H9 (cell line): ENCODE results near the gene NECAP2. TPM values are rescaled to one million over a fixed set of nuclear protein-coding genes. Genes with fewer than 3 reads are reported as not detected.

Source experiments
- DNase-seq: peaks from one replicate; pipeline ENCODE4 v3.0.0-alpha.2; 2017
- H2AFZ ChIP-seq: one replicate; pipeline ENCODE4 v1.6.1; 2013; ENCODE audit warnings: mild to moderate bottlenecking, low read length, control low read depth, moderate library complexity
- H2AK5ac ChIP-seq: 2 replicates; pipeline ENCODE4 v1.6.1; 2013; ENCODE audit warnings: low read length, control low read depth, mixed read lengths; ENCODE audit not compliant: insufficient read length
- H2BK120ac ChIP-seq: one replicate; pipeline ENCODE4 v1.6.1; 2013; ENCODE audit warnings: low read depth, mild to moderate bottlenecking, low read length, control low read depth, inconsistent platforms; ENCODE audit not compliant: poor library complexity, severe bottlenecking
- H2BK12ac ChIP-seq: 2 replicates; pipeline ENCODE4 v1.6.1; 2013; ENCODE audit warnings: low read length, control low read depth, mixed read lengths, low read depth; ENCODE audit not compliant: insufficient read length
- H2BK15ac ChIP-seq: 2 replicates; pipeline ENCODE4 v1.6.1; 2013; ENCODE audit warnings: low read depth, low read length, control low read depth
- H2BK20ac ChIP-seq: one replicate; pipeline ENCODE4 v1.6.1; 2013; ENCODE audit warnings: low read depth, mild to moderate bottlenecking, low read length, control low read depth, inconsistent platforms; ENCODE audit not compliant: poor library complexity, severe bottlenecking
- H2BK5ac ChIP-seq: 2 replicates; pipeline ENCODE4 v1.6.1; 2013; ENCODE audit warnings: low read length, control low read depth, mixed read lengths; ENCODE audit not compliant: insufficient read length
- H3K14ac ChIP-seq: 2 replicates; pipeline ENCODE4 v1.6.1; 2013; ENCODE audit warnings: low read length, control low read depth; ENCODE audit not compliant: insufficient read depth
- H3K18ac ChIP-seq: 2 replicates; pipeline ENCODE4 v1.6.1; 2013; ENCODE audit warnings: low read depth, mild to moderate bottlenecking, mixed read lengths, low read length, control low read depth; ENCODE audit not compliant: insufficient read length
- H3K23ac ChIP-seq: 2 replicates; pipeline ENCODE4 v1.6.1; 2013; ENCODE audit warnings: low read length, control low read depth, mixed read lengths, low read depth; ENCODE audit not compliant: insufficient read length
- H3K23me2 ChIP-seq: 2 replicates; pipeline ENCODE4 v1.6.1; 2013; ENCODE audit warnings: low read depth, mild to moderate bottlenecking, mixed read lengths, low read length, control low read depth; ENCODE audit not compliant: insufficient read length, poor library complexity, severe bottlenecking
- H3K27ac ChIP-seq: 2 replicates; pipeline ENCODE4 v1.5.1; 2013; ENCODE audit warnings: low read length, control low read depth, mixed read lengths, low read depth; ENCODE audit not compliant: insufficient read length
- H3K27me3 ChIP-seq: 2 replicates; pipeline ENCODE4 v1.6.1; 2013; ENCODE audit warnings: low read length, control low read depth, inconsistent platforms; ENCODE audit not compliant: insufficient read depth
- H3K4ac ChIP-seq: 2 replicates; pipeline ENCODE4 v1.6.1; 2013; ENCODE audit warnings: low read depth, mild to moderate bottlenecking, control low read depth, inconsistent platforms, low read length, moderate library complexity
- H3K4me1 ChIP-seq: 2 replicates; pipeline ENCODE4 v1.6.1; 2013; ENCODE audit warnings: low read length, control low read depth, inconsistent platforms; ENCODE audit not compliant: insufficient read depth
- H3K4me2 ChIP-seq: 2 replicates; pipeline ENCODE4 v1.6.1; 2013; ENCODE audit warnings: low read length, control low read depth, mixed read lengths; ENCODE audit not compliant: insufficient read length, insufficient read depth
- H3K56ac ChIP-seq: 2 replicates; pipeline ENCODE4 v1.6.1; 2013; ENCODE audit warnings: low read depth, mild to moderate bottlenecking, mixed read lengths, low read length, control low read depth; ENCODE audit not compliant: insufficient read length
- H3K79me1 ChIP-seq: 2 replicates; pipeline ENCODE4 v1.6.1; 2013; ENCODE audit warnings: low read depth, mild to moderate bottlenecking, moderate library complexity, low read length, control low read depth, inconsistent platforms; ENCODE audit not compliant: insufficient read depth, poor library complexity, severe bottlenecking
- H3K79me2 ChIP-seq: 2 replicates; pipeline ENCODE4 v1.6.1; 2013; ENCODE audit warnings: low read length, control low read depth, inconsistent platforms; ENCODE audit not compliant: insufficient read depth
- H3K9ac ChIP-seq: 2 replicates; pipeline ENCODE4 v1.6.1; 2013; ENCODE audit warnings: low read length, control low read depth, mixed read lengths; ENCODE audit not compliant: insufficient read length; ENCODE audit errors: extremely low read depth
- H3K9me3 ChIP-seq: one replicate; pipeline ENCODE4 v1.6.1; 2013; ENCODE audit warnings: low read depth, low read length, inconsistent platforms; ENCODE audit not compliant: control insufficient read depth
- H3T11ph ChIP-seq: one replicate; pipeline ENCODE4 v1.6.1; 2013; ENCODE audit warnings: mild to moderate bottlenecking, low read length, control low read depth, inconsistent platforms
- H4K20me1 ChIP-seq: one replicate; pipeline ENCODE4 v1.6.1; 2013; ENCODE audit not compliant: control insufficient read depth, insufficient read length, insufficient read depth
- H4K5ac ChIP-seq: 2 replicates; pipeline ENCODE4 v1.6.1; 2013; ENCODE audit warnings: low read depth, mild to moderate bottlenecking, mixed read lengths, low read length, control low read depth; ENCODE audit not compliant: insufficient read length
- H4K8ac ChIP-seq: replicated peaks from 2 replicates; pipeline ENCODE4 v1.6.1; 2013; ENCODE audit warnings: low read length, control low read depth, mixed read lengths, low read depth; ENCODE audit not compliant: insufficient read length
- H4K91ac ChIP-seq: 2 replicates; pipeline ENCODE4 v1.6.1; 2013; ENCODE audit warnings: low read depth, mild to moderate bottlenecking, moderate library complexity, mixed read lengths, low read length, control low read depth; ENCODE audit not compliant: insufficient read length
- H3K27ac Mint-ChIP-seq, 3 experiments: 2 replicates in 2 of 3; 3 replicates in 1 of 3; pipeline ENCODE4 v1.8.0; 2020 to 2021; ENCODE audit warnings: mixed read lengths in 3 of 3, mild to moderate bottlenecking in 1 of 3, moderate library complexity in 1 of 3
- H3K27me3 Mint-ChIP-seq: 2 replicates; pipeline ENCODE4 v1.8.0; 2021; ENCODE audit warnings: low read depth, mild to moderate bottlenecking, moderate library complexity, mixed read lengths
- H3K36me3 Mint-ChIP-seq, 3 experiments: 2 replicates in 2 of 3; 3 replicates in 1 of 3; pipeline ENCODE4 v1.8.0; 2020 to 2021; ENCODE audit warnings: low read depth in 3 of 3, mixed read lengths in 3 of 3; ENCODE audit not compliant: insufficient read depth in 1 of 3
- H3K4me1 Mint-ChIP-seq, 2 experiments: 2 replicates each; pipeline ENCODE4 v1.8.0; 2020; ENCODE audit warnings: mixed read lengths in 2 of 2
- H3K4me3 Mint-ChIP-seq, 2 experiments: 2 replicates in 1 of 2; 3 replicates in 1 of 2; pipeline ENCODE4 v1.8.0; 2020 to 2021; ENCODE audit warnings: mild to moderate bottlenecking in 2 of 2, mixed read lengths in 2 of 2, moderate library complexity in 1 of 2
- H3K9me3 Mint-ChIP-seq, 2 experiments: 2 replicates in 1 of 2; 3 replicates in 1 of 2; pipeline ENCODE4 v1.8.0; 2020; ENCODE audit warnings: mild to moderate bottlenecking in 2 of 2, mixed read lengths in 2 of 2, moderate library complexity in 1 of 2
- WGBS: extraction: QIAGEN DNeasy Blood & Tissue Kit; methylation state at CpG from one replicate; pipeline ENCODE4 v1.1.7; 2013; ENCODE audit warnings: missing lambda C conversion rate, low lambda C conversion rate, mixed read lengths; ENCODE audit not compliant: insufficient read length; ENCODE audit errors: extremely low coverage; 5-methylcytosine and 5-hydroxymethylcytosine counted together
- total RNA-seq: library from RNA; stranded (reverse); gene quantifications from 2 replicates; pipeline ENCODE4 v1.2.1, GENCODE V29; 2021
- TF ChIP-seq, protein P1 (sequence below): fragments of 200-600 bp; sonication (generic); conservative IDR thresholded peaks from 3 replicates; pipeline ENCODE4 v1.8.0; 2021; ENCODE audit warnings: antibody characterized with exemption, mild to moderate bottlenecking

Gene NECAP2
- total RNA-seq, 1 experiment from 2014 or later: 33.2 TPM

DNA sequence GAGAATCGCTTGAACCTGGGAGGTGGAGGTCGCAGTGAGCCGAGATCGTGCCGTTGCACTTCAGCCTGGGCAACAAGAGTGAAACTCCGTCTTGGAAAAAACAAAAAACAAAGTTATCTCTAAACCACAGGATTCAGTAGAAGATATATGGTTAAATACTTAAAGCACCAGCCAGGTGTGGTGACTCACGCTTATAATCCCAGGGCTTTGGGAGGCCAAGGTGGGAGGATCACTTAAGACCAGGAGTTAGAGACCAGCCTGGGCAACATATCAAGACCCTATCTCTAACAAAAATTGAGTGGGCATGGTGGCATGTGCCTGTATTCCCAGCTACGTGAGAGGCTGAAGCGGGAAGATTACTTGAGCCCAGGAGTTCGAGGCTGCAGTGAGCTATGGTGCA, 5.6 kb downstream of the NECAP2 start:
- Histone ChIP-seq H3K9ac (no peak overlapping the region), H3K27me3 (no peaks in the 10 kb centered on the region), H4K91ac (no peak overlapping the region), H3K4ac (no peak overlapping the region), H2AK5ac (no peak overlapping the region), H2AFZ (no peak overlapping the region), H3K4me2 (no peak overlapping the region), H3K4me1 (no peaks in the 10 kb centered on the region), H3T11ph (no peak overlapping the region), H4K8ac (no peak overlapping the region), H2BK12ac (no peak overlapping the region), H3K56ac (no peak overlapping the region), H4K5ac (no peak overlapping the region), H3K14ac (no peak overlapping the region), H2BK20ac (no peak overlapping the region), H3K18ac (no peak overlapping the region), H3K23ac (no peak overlapping the region), H3K23me2 (peaks cover 5% of the 10 kb centered on the region), H2BK15ac (no peak overlapping the region), H3K9me3 (no peaks in the 10 kb centered on the region), H3K79me1 (no peaks in the 10 kb centered on the region), H4K20me1 (no peaks in the 10 kb centered on the region), H3K27ac (no peak overlapping the region), H3K79me2 (peaks cover 2% of the 10 kb centered on the region), H2BK5ac (no peak overlapping the region), H2BK120ac (no peak overlapping the region)
- H3K4me3 Mint-ChIP-seq: no peak overlapping the region
- H3K4me1 Mint-ChIP-seq: peaks cover 5 to 6% of the 10 kb centered on the region in 2 experiments
- WGBS: no CpG with 5 or more reads among the region's 10 CpGs
- H3K27ac Mint-ChIP-seq: no peak overlapping the region
- peaks cover 9 to 58% (median 55%) of the 10 kb centered on the region in 3 experiments; a peak in 6 of 7 replicates for H3K36me3 Mint-ChIP-seq
- peaks cover 5% of the 10 kb centered on the region for H3K27me3 Mint-ChIP-seq
- H3K9me3 Mint-ChIP-seq: no peaks in the 10 kb centered on the region
- DNase-seq: no peak
- TF ChIP-seq, protein P1, sequence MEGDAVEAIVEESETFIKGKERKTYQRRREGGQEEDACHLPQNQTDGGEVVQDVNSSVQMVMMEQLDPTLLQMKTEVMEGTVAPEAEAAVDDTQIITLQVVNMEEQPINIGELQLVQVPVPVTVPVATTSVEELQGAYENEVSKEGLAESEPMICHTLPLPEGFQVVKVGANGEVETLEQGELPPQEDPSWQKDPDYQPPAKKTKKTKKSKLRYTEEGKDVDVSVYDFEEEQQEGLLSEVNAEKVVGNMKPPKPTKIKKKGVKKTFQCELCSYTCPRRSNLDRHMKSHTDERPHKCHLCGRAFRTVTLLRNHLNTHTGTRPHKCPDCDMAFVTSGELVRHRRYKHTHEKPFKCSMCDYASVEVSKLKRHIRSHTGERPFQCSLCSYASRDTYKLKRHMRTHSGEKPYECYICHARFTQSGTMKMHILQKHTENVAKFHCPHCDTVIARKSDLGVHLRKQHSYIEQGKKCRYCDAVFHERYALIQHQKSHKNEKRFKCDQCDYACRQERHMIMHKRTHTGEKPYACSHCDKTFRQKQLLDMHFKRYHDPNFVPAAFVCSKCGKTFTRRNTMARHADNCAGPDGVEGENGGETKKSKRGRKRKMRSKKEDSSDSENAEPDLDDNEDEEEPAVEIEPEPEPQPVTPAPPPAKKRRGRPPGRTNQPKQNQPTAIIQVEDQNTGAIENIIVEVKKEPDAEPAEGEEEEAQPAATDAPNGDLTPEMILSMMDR: no peak
